K562 (cell line): ENCODE results near the gene C1QTNF5. TPM values are rescaled to one million over a fixed set of nuclear protein-coding genes. Genes with fewer than 3 reads are reported as not detected.

Source experiments
- BDP1 ChIP-seq: IDR thresholded peaks from 3 replicates; pipeline ENCODE4 v1.6.1; 2011; ENCODE audit not compliant: insufficient read length, insufficient read depth
- CHD2 ChIP-seq: IDR thresholded peaks from 2 replicates; pipeline ENCODE4 v1.6.1; 2011; ENCODE audit warnings: low read depth, low read length
- CSDE1 ChIP-seq, 2 experiments: fragments of 450-650 bp; IDR thresholded peaks; 2 replicates each; pipeline ENCODE4 v1.6.1; 2016; ENCODE audit warnings: mild to moderate bottlenecking in 1 of 2
- ELF4 ChIP-seq: fragments of 450-650 bp; formaldehyde crosslinking; IDR thresholded peaks from 2 replicates; pipeline ENCODE4 v1.4.0; 2022; ENCODE audit warnings: missing genetic modification characterization
- HMGN3 ChIP-seq: IDR thresholded peaks from 2 replicates; pipeline ENCODE4 v1.6.1; 2011; ENCODE audit warnings: borderline replicate concordance, low read depth, mild to moderate bottlenecking, mixed read lengths, low read length; ENCODE audit not compliant: insufficient read length; ENCODE audit errors: extremely low read depth
- NCOA2 ChIP-seq, 2 experiments: fragments of 450-650 bp; IDR thresholded peaks; 2 replicates each; pipeline ENCODE4 v1.6.1; 2018; ENCODE audit warnings: mild to moderate bottlenecking in 2 of 2, moderate library complexity in 1 of 2; ENCODE audit not compliant: partially characterized antibody in 2 of 2
- SP1 ChIP-seq: sonication (generic); formaldehyde crosslinking; IDR thresholded peaks from 2 replicates; pipeline ENCODE4 v1.8.1; 2022; ENCODE audit warnings: mild to moderate bottlenecking, missing genetic modification reagents
- TBP ChIP-seq: optimal IDR thresholded peaks from 2 replicates; pipeline ENCODE3; 2011; ENCODE audit warnings: low read depth, low read length, improper control_type of control experiment
- TGIF2 ChIP-seq: sonication (generic); formaldehyde crosslinking; IDR thresholded peaks from 2 replicates; pipeline ENCODE4 v1.8.1; 2022; ENCODE audit warnings: mild to moderate bottlenecking, missing genetic modification reagents, moderate library complexity
- ZBED1 ChIP-seq: IDR thresholded peaks from 2 replicates; pipeline ENCODE4 v1.6.1; 2014
- ZNF175 ChIP-seq: fragments of 200-800 bp; sonication (Bioruptor generic); IDR thresholded peaks from 2 replicates; pipeline ENCODE4 v1.6.1; 2016; ENCODE audit warnings: low read depth, mild to moderate bottlenecking, missing genetic modification characterization, missing compliant biosample characterization
- ZNF696 ChIP-seq: fragments of 250-450 bp; sonication (Bioruptor Pico); conservative IDR thresholded peaks from 2 replicates; pipeline ENCODE4 v1.4.0; 2020; ENCODE audit warnings: mild to moderate bottlenecking, moderate library complexity
- polyA plus RNA-seq, 8 experiments: library from polyadenylated mRNA; depleted of rRNA in 4 of 8; stranded (reverse) in 5 of 8; unstranded in 3 of 8; fragments of >200 nt; fragmentation: Nextera tagmentation in 2 of 8; fragmentation: Illumina TruSeq in 1 of 8; extraction: Ambion mirVana in 2 of 8; extraction: Trizol in 1 of 8; gene quantifications; 2 replicates each; pipeline versions ENCODE4 v1.2.1 to v1.2.3, GENCODE V29; 2011 to 2014; ENCODE audit warnings: inconsistent platforms in 1 of 8, missing spikeins in 1 of 8
- total RNA-seq, 7 experiments: library from RNA; depleted of rRNA in 6 of 7; stranded (reverse); fragments of >200 nt in 6 of 7; fragmentation: Illumina TruSeq in 2 of 7; extraction: Trizol in 2 of 7; gene quantifications; 2 replicates each; pipeline versions ENCODE4 v1.2.1 to v1.2.3, GENCODE V29; 2011 to 2021; ENCODE audit warnings: low replicate concordance in 1 of 7
- TF ChIP-seq, protein P1 (sequence below): fragments of 250-450 bp; sonication (Bioruptor Pico); IDR thresholded peaks from 2 replicates; pipeline ENCODE4 v1.8.0; 2021; ENCODE audit warnings: moderate library complexity, mild to moderate bottlenecking, inconsistent platforms
- TF ChIP-seq, protein P2 (sequence below): fragments of 150-350 bp; conservative IDR thresholded peaks from 2 replicates; pipeline ENCODE4 v1.6.1; 2014; ENCODE audit warnings: low read length
- TF ChIP-seq, protein P3 (sequence below): fragments of 450-650 bp; IDR thresholded peaks from 2 replicates; pipeline ENCODE4 v1.7.0; 2016; ENCODE audit warnings: borderline replicate concordance
- TF ChIP-seq, protein P4 (sequence below), 2 experiments: IDR thresholded peaks; 2 replicates each; pipeline ENCODE4 v1.6.1; 2011; ENCODE audit warnings: borderline replicate concordance in 1 of 2, control low read depth in 1 of 2, low read depth in 1 of 2, low read length in 1 of 2, mild to moderate bottlenecking in 1 of 2, mixed read lengths in 1 of 2, moderate library complexity in 1 of 2; ENCODE audit not compliant: insufficient read depth in 1 of 2, insufficient read length in 1 of 2, poor library complexity in 1 of 2, severe bottlenecking in 1 of 2; ENCODE audit errors: extremely low read depth in 1 of 2
- TF ChIP-seq, protein P5 (sequence below): sonication (generic); formaldehyde crosslinking; IDR thresholded peaks from 2 replicates; pipeline ENCODE4 v1.8.0; 2023; ENCODE audit warnings: mild to moderate bottlenecking, missing genetic modification reagents
- TF ChIP-seq, protein P6 (sequence below): sonication (generic); formaldehyde crosslinking; IDR thresholded peaks from 2 replicates; pipeline ENCODE4 v1.8.0; 2022; ENCODE audit warnings: missing genetic modification reagents, mild to moderate bottlenecking, borderline replicate concordance

Gene C1QTNF5
- total and polyA plus RNA-seq, 9 of the 15 experiments (the other 6 are each of a cell fraction or from before 2014, with no cell fraction given), result 0.07 to 0.76 (median 0.24) TPM; not detected in 1

DNA sequence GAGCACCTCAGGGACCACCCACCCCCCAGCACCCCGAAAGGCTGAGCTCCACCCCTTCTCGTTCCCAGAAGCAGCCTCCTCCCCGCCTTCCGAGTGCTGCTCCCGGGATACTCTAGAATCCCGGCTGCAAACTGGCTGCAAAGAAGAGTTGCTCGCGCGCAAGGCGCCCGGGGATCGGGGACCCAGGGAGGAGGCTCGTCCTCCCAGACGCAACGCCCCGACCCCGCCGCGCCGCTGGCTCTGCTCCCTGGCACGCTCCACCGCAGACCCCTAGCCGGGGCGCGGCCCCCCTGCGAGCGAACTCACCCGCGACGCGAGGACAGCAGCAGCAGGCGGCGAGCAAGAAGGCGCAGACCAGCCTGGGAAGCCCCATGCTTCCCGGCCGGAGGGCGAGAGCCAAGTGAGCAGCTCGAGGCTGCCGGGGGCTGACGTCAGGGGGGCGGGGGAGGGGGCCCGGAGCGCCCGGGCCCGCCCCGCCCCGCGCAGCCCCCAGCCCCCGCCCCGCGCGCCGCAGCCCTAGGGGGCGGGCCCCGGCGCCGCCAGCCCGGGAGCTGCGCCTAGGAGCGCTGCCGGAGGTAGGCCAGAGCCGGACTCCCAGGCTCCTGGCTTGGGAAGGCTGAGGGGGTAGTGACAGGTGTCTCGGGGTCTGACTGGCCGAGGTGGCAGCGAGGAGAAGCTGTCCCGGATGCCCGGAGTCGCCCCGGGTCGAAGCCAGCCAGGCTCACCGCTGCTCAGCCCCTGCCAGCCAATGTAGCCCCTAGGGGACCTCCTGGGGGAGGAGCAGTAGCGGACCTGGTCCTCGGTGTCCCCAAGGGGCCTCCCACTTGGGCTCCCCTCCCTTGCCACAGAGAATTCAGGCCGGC, 23.7 kb downstream of the C1QTNF5 start, which contains the start of gene MCAM (continued):
- TF ChIP-seq HMGN3 (no peak), ZNF175 (CRISPR knock-in tag) (no peak), ZBED1 (no peak), SP1 (CRISPR knock-in tag) (no peak; the same call in none of the 2 replicates), CSDE1 (IDR thresholded peaks at IDR 0.05) (no peak), BDP1 (no peak), CHD2 (no peak), ZNF696 (CRISPR knock-in tag) (no peak), ELF4 (CRISPR knock-in tag) (no peak), TBP (peak; percentile 62), NCOA2 (IDR thresholded peaks at IDR 0.05; ENCODE audit: partially characterized antibody in 2 of 2) (no peak), TGIF2 (peak; percentile 74; the same call in 1 of the 2 replicates)
- TF ChIP-seq, protein P1, sequence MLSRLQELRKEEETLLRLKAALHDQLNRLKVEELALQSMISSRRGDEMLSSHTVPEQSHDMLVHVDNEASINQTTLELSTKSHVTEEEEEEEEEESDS (CRISPR knock-in tag), result no peak
- TF ChIP-seq, protein P2, sequence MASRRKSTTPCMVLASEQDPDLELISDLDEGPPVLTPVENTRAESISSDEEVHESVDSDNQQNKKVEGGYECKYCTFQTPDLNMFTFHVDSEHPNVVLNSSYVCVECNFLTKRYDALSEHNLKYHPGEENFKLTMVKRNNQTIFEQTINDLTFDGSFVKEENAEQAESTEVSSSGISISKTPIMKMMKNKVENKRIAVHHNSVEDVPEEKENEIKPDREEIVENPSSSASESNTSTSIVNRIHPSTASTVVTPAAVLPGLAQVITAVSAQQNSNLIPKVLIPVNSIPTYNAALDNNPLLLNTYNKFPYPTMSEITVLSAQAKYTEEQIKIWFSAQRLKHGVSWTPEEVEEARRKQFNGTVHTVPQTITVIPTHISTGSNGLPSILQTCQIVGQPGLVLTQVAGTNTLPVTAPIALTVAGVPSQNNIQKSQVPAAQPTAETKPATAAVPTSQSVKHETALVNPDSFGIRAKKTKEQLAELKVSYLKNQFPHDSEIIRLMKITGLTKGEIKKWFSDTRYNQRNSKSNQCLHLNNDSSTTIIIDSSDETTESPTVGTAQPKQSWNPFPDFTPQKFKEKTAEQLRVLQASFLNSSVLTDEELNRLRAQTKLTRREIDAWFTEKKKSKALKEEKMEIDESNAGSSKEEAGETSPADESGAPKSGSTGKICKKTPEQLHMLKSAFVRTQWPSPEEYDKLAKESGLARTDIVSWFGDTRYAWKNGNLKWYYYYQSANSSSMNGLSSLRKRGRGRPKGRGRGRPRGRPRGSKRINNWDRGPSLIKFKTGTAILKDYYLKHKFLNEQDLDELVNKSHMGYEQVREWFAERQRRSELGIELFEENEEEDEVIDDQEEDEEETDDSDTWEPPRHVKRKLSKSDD, result no peak
- TF ChIP-seq, protein P3, sequence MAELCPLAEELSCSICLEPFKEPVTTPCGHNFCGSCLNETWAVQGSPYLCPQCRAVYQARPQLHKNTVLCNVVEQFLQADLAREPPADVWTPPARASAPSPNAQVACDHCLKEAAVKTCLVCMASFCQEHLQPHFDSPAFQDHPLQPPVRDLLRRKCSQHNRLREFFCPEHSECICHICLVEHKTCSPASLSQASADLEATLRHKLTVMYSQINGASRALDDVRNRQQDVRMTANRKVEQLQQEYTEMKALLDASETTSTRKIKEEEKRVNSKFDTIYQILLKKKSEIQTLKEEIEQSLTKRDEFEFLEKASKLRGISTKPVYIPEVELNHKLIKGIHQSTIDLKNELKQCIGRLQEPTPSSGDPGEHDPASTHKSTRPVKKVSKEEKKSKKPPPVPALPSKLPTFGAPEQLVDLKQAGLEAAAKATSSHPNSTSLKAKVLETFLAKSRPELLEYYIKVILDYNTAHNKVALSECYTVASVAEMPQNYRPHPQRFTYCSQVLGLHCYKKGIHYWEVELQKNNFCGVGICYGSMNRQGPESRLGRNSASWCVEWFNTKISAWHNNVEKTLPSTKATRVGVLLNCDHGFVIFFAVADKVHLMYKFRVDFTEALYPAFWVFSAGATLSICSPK, result no peak
- TF ChIP-seq, protein P4, sequence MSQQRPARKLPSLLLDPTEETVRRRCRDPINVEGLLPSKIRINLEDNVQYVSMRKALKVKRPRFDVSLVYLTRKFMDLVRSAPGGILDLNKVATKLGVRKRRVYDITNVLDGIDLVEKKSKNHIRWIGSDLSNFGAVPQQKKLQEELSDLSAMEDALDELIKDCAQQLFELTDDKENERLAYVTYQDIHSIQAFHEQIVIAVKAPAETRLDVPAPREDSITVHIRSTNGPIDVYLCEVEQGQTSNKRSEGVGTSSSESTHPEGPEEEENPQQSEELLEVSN (IDR thresholded peaks at IDR 0.05; ENCODE audit: borderline replicate concordance in 1 of 2, extremely low read depth in 1 of 2, insufficient read depth in 1 of 2, insufficient read length in 1 of 2, low read depth in 1 of 2, low read length in 1 of 2, poor library complexity in 1 of 2, severe bottlenecking in 1 of 2), result no peak
- TF ChIP-seq, protein P5, sequence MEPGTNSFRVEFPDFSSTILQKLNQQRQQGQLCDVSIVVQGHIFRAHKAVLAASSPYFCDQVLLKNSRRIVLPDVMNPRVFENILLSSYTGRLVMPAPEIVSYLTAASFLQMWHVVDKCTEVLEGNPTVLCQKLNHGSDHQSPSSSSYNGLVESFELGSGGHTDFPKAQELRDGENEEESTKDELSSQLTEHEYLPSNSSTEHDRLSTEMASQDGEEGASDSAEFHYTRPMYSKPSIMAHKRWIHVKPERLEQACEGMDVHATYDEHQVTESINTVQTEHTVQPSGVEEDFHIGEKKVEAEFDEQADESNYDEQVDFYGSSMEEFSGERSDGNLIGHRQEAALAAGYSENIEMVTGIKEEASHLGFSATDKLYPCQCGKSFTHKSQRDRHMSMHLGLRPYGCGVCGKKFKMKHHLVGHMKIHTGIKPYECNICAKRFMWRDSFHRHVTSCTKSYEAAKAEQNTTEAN (CRISPR knock-in tag), result 0 out of 2 replicates have a peak, but pooled peaks have one; percentile 76
- TF ChIP-seq, protein P6, sequence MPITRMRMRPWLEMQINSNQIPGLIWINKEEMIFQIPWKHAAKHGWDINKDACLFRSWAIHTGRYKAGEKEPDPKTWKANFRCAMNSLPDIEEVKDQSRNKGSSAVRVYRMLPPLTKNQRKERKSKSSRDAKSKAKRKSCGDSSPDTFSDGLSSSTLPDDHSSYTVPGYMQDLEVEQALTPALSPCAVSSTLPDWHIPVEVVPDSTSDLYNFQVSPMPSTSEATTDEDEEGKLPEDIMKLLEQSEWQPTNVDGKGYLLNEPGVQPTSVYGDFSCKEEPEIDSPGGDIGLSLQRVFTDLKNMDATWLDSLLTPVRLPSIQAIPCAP, result no peak
